NCI-H2227 (cell line): ENCODE results near the gene CTSS.

Experiments
- DNase-seq: peaks from one replicate; lab custom pipeline; 2025; ENCODE audit not compliant: unreplicated experiment; lab: John Stamatoyannopoulos, UW

CTSS gene

GRCh38 chr1:150706091-150706490, 59.5 kb downstream of the CTSS start:
- no peak for DNase-seq

- DNase-seq, result no peak
These were observed 62.2 kb downstream of the CTSS start for GRCh38 chr1:150703427-150703826.

- DNase-seq, result peak; percentile 98
These were observed 68.3 kb downstream of the CTSS start, which contains the start of gene GOLPH3L for GRCh38 chr1:150696995-150697927. TSS of gene GOLPH3L (minus strand) at chr1:150697154. CDS start at chr1:150694838, 2,316 bp downstream.

GRCh38 chr1:150696590-150696989, 69.0 kb downstream of the CTSS start:
- DNase-seq, result no peak

- no peak for DNase-seq
These were observed 69.4 kb downstream of the CTSS start for GRCh38 chr1:150696162-150696561.

- no peak for DNase-seq
These were observed 70.0 kb downstream of the CTSS start for GRCh38 chr1:150695561-150695960.

- DNase-seq, result no peak
These were observed 72.9 kb downstream of the CTSS start for GRCh38 chr1:150692720-150693119.

GRCh38 chr1:150688763-150689162, 76.8 kb downstream of the CTSS start:
- no peak for DNase-seq

GRCh38 chr1:150686275-150686674, 79.3 kb downstream of the CTSS start:
- no peak for DNase-seq

GRCh38 chr1:150683914-150684313, 81.7 kb downstream of the CTSS start:
- peak; percentile 4 for DNase-seq
